IMR-90 (cell line): Measurements from ENCODE around the gene GNA15. TPM values are rescaled to one million over a fixed set of nuclear protein-coding genes. Genes with fewer than 3 reads are reported as not detected.

Source experiments
- ATAC-seq: fragments of 200-7000 bp; cut with Tn5 transposase; 2 replicates; pipeline ENCODE4 v1.9.1; 2020; ENCODE audit warnings: low read depth, mild to moderate bottlenecking, moderate library complexity
- BruUV-seq: library from RNA; stranded (reverse); fragments of 400-500 nt; replicated peaks from 2 replicates; lab custom pipeline; 2021; lab: Mats Ljungman, UMichigan
- CTCF ChIA-PET: fragments of 300-600 bp; formaldehyde crosslinking; extraction: SDS; loops from one replicate; lab custom pipeline; 2021; ENCODE audit warnings: antibody characterized with exemption; lab: Yijun Ruan, JAX
- POLR2A ChIA-PET: fragments of 300-600 bp; sonication (Branson Sonifier 250); formaldehyde crosslinking; loops from one replicate; lab custom pipeline; 2022; ENCODE audit warnings: antibody characterized with exemption; ENCODE audit not compliant: unreplicated experiment; lab: Charles Lee
- DNase-seq: peaks from one replicate; pipeline ENCODE4 v3.0.0; 2013
- H2AFZ ChIP-seq: replicated peaks from 2 replicates; pipeline ENCODE3; 2013; ENCODE audit warnings: low read length, mild to moderate bottlenecking; ENCODE audit not compliant: poor library complexity
- H2AK5ac ChIP-seq: 2 replicates; pipeline ENCODE4 v1.6.1; 2013; ENCODE audit warnings: low read depth, low read length, inconsistent platforms
- H2AK9ac ChIP-seq: replicated peaks from 2 replicates; pipeline ENCODE3; 2013; ENCODE audit warnings: mild to moderate bottlenecking, low read depth, low read length, moderate library complexity; ENCODE audit not compliant: poor library complexity
- H2BK120ac ChIP-seq: 2 replicates; pipeline ENCODE4 v1.6.1; 2013; ENCODE audit warnings: low read depth, low read length, inconsistent platforms
- H2BK15ac ChIP-seq: 3 replicates; pipeline ENCODE4 v1.6.1; 2013; ENCODE audit warnings: low read depth, low read length, inconsistent platforms
- H2BK20ac ChIP-seq: 2 replicates; pipeline ENCODE4 v1.6.1; 2013; ENCODE audit warnings: low read depth, mild to moderate bottlenecking, inconsistent platforms, low read length, moderate library complexity
- H2BK5ac ChIP-seq: 2 replicates; pipeline ENCODE4 v1.6.1; 2013; ENCODE audit warnings: mild to moderate bottlenecking, low read depth, low read length, inconsistent platforms; ENCODE audit not compliant: poor library complexity, severe bottlenecking
- H3K14ac ChIP-seq: replicated peaks from 2 replicates; pipeline ENCODE4 v1.6.1; 2013; ENCODE audit warnings: low read depth, low read length, inconsistent platforms
- H3K18ac ChIP-seq: 2 replicates; pipeline ENCODE4 v1.6.1; 2013; ENCODE audit warnings: low read depth, low read length, control low read depth
- H3K23ac ChIP-seq: 2 replicates; pipeline ENCODE4 v1.6.1; 2013; ENCODE audit warnings: low read depth, low read length, inconsistent platforms
- H3K27ac ChIP-seq: 2 replicates; pipeline ENCODE4 v1.5.1; 2013; ENCODE audit warnings: mild to moderate bottlenecking, control low read depth, low read length; ENCODE audit not compliant: insufficient read depth
- H3K27me3 ChIP-seq: 2 replicates; pipeline ENCODE4 v1.6.1; 2013; ENCODE audit warnings: low read length; ENCODE audit not compliant: control insufficient read depth, insufficient read depth
- H3K36me3 ChIP-seq: 2 replicates; pipeline ENCODE4 v1.6.1; 2013; ENCODE audit warnings: low read length, mixed read lengths; ENCODE audit not compliant: control insufficient read depth, insufficient read depth
- H3K4ac ChIP-seq: 2 replicates; pipeline ENCODE4 v1.6.1; 2013; ENCODE audit warnings: low read depth, low read length, inconsistent platforms
- H3K4me1 ChIP-seq: 2 replicates; pipeline ENCODE4 v1.6.1; 2013; ENCODE audit warnings: low read length, mixed read lengths; ENCODE audit not compliant: control insufficient read depth, insufficient read depth
- H3K4me2 ChIP-seq: 2 replicates; pipeline ENCODE4 v1.6.1; 2013; ENCODE audit warnings: low read depth, mild to moderate bottlenecking, control low read depth, low read length, moderate library complexity
- H3K4me3 ChIP-seq: 2 replicates; pipeline ENCODE4 v1.5.1; 2013; ENCODE audit warnings: low read depth, mild to moderate bottlenecking, control low read depth, low read length, moderate library complexity; ENCODE audit not compliant: insufficient read depth
- H3K56ac ChIP-seq: 2 replicates; pipeline ENCODE4 v1.6.1; 2013; ENCODE audit warnings: low read length, inconsistent platforms; ENCODE audit not compliant: insufficient read depth; ENCODE audit errors: extremely low read depth
- H3K79me1 ChIP-seq, 2 experiments: 2 replicates each; pipeline ENCODE4 v1.6.1; 2013; ENCODE audit warnings: low read length in 2 of 2, inconsistent platforms in 1 of 2, low read depth in 1 of 2
- H3K9ac ChIP-seq: 2 replicates; pipeline ENCODE4 v1.6.1; 2013; ENCODE audit warnings: low read depth, low read length, control low read depth
- H3K9me1 ChIP-seq: 2 replicates; pipeline ENCODE4 v1.6.1; 2013; ENCODE audit warnings: low read length, inconsistent platforms; ENCODE audit not compliant: insufficient read depth
- H3K9me3 ChIP-seq: 2 replicates; pipeline ENCODE4 v1.6.1; 2013; ENCODE audit warnings: low read length; ENCODE audit not compliant: control insufficient read depth, insufficient read depth
- H4K20me1 ChIP-seq: 2 replicates; pipeline ENCODE4 v1.6.1; 2013; ENCODE audit warnings: low read length, inconsistent platforms; ENCODE audit not compliant: insufficient read depth
- H4K5ac ChIP-seq: 2 replicates; pipeline ENCODE4 v1.6.1; 2013; ENCODE audit warnings: mild to moderate bottlenecking, low read depth, low read length, control low read depth
- H4K8ac ChIP-seq, 2 experiments: 2 replicates each; pipeline ENCODE4 v1.6.1; 2013; ENCODE audit warnings: low read depth in 2 of 2, low read length in 2 of 2, control low read depth in 1 of 2, inconsistent platforms in 1 of 2
- H4K91ac ChIP-seq: 2 replicates; pipeline ENCODE4 v1.6.1; 2013; ENCODE audit warnings: low read depth, low read length, inconsistent platforms; ENCODE audit not compliant: insufficient read depth
- FOS ChIP-seq: fragments of 150-350 bp; IDR thresholded peaks from 2 replicates; pipeline ENCODE4 v1.6.1; 2016; ENCODE audit warnings: low read depth, low read length
- MAFK ChIP-seq: IDR thresholded peaks from 2 replicates; pipeline ENCODE4 v1.6.1; 2012; ENCODE audit warnings: low read depth, low read length, improper control_type of control experiment
- MXI1 ChIP-seq: IDR thresholded peaks from 2 replicates; pipeline ENCODE4 v1.6.1; 2012; ENCODE audit warnings: low read depth, mild to moderate bottlenecking, low read length, moderate library complexity, borderline replicate concordance
- NFE2L2 ChIP-seq: fragments of 150-350 bp; IDR thresholded peaks from 2 replicates; pipeline ENCODE4 v1.6.1; 2016; ENCODE audit warnings: low read depth, mild to moderate bottlenecking, low read length
- RAD21 ChIP-seq: IDR thresholded peaks from 2 replicates; pipeline ENCODE4 v1.6.1; 2012; ENCODE audit warnings: low read length, improper control_type of control experiment
- WGBS, 2 experiments: methylation state at CpG; one replicate each; pipeline versions ENCODE4 v1.1.5 to v1.1.7; 2013; ENCODE audit warnings: missing lambda C conversion rate in 2 of 2; ENCODE audit not compliant: insufficient read length in 1 of 2; ENCODE audit errors: extremely low coverage in 2 of 2; 5-methylcytosine and 5-hydroxymethylcytosine counted together
- dilution Hi-C: fragments of 300-500 bp; cut with HindIII; formaldehyde crosslinking; loops from one replicate; pipeline ENCODE4 v1.14.3; 2018; ENCODE audit warnings: low sequenced_read_pairs; ENCODE audit not compliant: unreplicated experiment
- in situ Hi-C: fragments of 300-500 bp; cut with MboI; formaldehyde crosslinking; loops from 3 replicates; pipeline ENCODE4 v1.14.3; 2019; ENCODE audit warnings: low sequenced_read_pairs, inconsistent platforms, mixed read lengths
- intact Hi-C: fragments of 100-400 bp; cut with micrococcal nuclease; formaldehyde crosslinking; loops from 2 replicates; pipeline ENCODE4 v1.10.0; 2022
- polyA plus RNA-seq, 3 experiments: library from polyadenylated mRNA; depleted of rRNA; stranded (reverse); fragments of >200 nt; gene quantifications; 2 replicates each; pipeline ENCODE4 v1.2.3, GENCODE V29; 2012; ENCODE audit warnings: low replicate concordance in 1 of 3
- total RNA-seq: library from RNA; depleted of rRNA; stranded (reverse); fragments of >200 nt; gene quantifications from 2 replicates; pipeline ENCODE4 v1.2.3, GENCODE V29; 2012

Gene GNA15
- total and polyA plus RNA-seq, 2 of the 4 experiments (the other 2 are of a cell fraction), result 0.18 TPM; not detected in 1

GRCh38 chr19:3138268-3138667 is 2.4 kb downstream of the GNA15 start:
- Histone ChIP-seq H3K9ac (no peak overlapping the region), H3K4ac (no peak overlapping the region), H4K20me1 (no peaks in the 10 kb centered on the region), H3K27me3 (no peaks in the 10 kb centered on the region), H3K23ac (no peak overlapping the region), H3K79me1 (no peaks in the 10 kb centered on the region; a peak in 1 of 4 replicates), H2AK5ac (no peak overlapping the region), H4K8ac (no peak overlapping the region), H2BK120ac (no peak overlapping the region), H2AK9ac (no peak overlapping the region), H2BK20ac (no peak overlapping the region), H3K4me1 (peaks cover 7% of the 10 kb centered on the region), H3K4me3 (no peak overlapping the region), H3K36me3 (no peaks in the 10 kb centered on the region), H3K9me1 (peaks cover 6% of the 10 kb centered on the region; the same call in 1 of the 2 replicates), H3K14ac (no peak overlapping the region), H3K4me2 (no peak overlapping the region), H3K56ac (no peak overlapping the region), H2BK15ac (no peak overlapping the region), H2AFZ (no peak overlapping the region), H2BK5ac (no peak overlapping the region), H4K91ac (no peak overlapping the region), H3K9me3 (peaks cover 3% of the 10 kb centered on the region; the same call in 1 of the 2 replicates), H4K5ac (no peak overlapping the region), H3K18ac (no peak overlapping the region), H3K27ac (no peak overlapping the region)
- no peak for TF ChIP-seq MAFK
- no peak for TF ChIP-seq FOS
- no peak for TF ChIP-seq MXI1
- TF ChIP-seq NFE2L2, result no peak
- no peak for TF ChIP-seq RAD21
- ATAC-seq (no peak), DNase-seq (no peak)
- CTCF ChIA-PET, result no interaction called here
- BruUV-seq, result no TSS peak
- POLR2A ChIA-PET, result interaction anchor here (0.5 kb wide), 1 partner anchor 91 kb away, joined by 10 read pairs; no protein-coding TSS in a partner anchor
- dilution Hi-C loops (no loop called here), in situ Hi-C loops (no loop called here), intact Hi-C loops (no loop called here)
- 60% methylated on average over 2 of the region's 15 CpGs; no CpG with 5 or more reads in 1 of the 2 experiments for WGBS, 2 experiments
